GM19099 (cell line): ENCODE results near the gene MS4A10.

Experiments used
- POLR2A ChIP-seq: IDR thresholded peaks from 3 replicates; pipeline ENCODE4 v1.6.1; 2011; ENCODE audit warnings: low read depth; ENCODE audit not compliant: insufficient read length; ENCODE audit errors: extremely low read depth

MS4A10 gene

DNA sequence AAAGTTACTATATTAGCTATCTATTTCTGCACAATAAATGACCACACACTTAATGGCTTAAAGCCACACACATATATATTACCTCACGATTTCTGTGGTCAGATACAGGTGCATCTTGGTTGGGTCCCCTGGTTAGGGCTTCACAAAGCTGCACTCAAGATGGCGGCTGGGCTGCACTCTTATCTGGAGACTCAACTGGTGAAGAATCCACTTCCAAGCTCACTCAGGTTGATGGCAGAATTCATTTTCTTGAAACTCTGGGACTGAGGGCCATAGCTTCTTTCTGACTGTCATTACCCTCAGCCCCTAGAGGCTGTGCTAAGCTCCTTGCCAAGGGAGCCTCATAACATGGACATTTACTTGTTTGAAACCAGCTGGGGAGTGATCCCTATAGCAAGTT is 5.1 kb upstream of the MS4A10 start:
- TF ChIP-seq POLR2A = no peak

GRCh38 chr11:60780774-60781173 is 4.4 kb upstream of the MS4A10 start:
- TF ChIP-seq POLR2A = no peak

GRCh38 chr11:60781286-60781980 is 3.7 kb upstream of the MS4A10 start:
- TF ChIP-seq POLR2A = no peak

- no peak for TF ChIP-seq POLR2A
Measured at GRCh38 chr11:60781981-60782316, 3.2 kb upstream of the MS4A10 start.

- no peak for TF ChIP-seq POLR2A
Measured at GRCh38 chr11:60782393-60783140, 2.6 kb upstream of the MS4A10 start.

GRCh38 chr11:60783141-60783484 is 2.0 kb upstream of the MS4A10 start:
- TF ChIP-seq POLR2A = no peak

DNA sequence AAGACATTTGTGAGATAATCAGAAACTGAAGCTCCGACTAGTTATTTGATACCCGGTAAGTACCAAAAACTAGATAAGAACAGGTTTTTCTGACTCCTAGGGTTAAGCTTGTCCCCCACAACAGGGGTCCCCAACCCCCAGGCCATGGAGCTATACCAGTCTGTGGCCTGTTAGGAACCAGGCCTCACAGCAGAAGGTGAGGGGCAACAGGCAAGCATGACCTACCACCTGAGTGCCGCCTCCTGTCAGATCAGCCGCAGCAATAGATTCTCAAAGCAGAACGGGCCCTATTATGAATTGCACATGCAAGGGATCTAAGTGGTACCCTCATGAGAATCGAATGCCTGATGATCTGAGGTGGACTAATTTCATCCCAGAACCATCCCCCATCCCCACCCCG is 1.2 kb upstream of the MS4A10 start:
- TF ChIP-seq POLR2A = no peak

DNA sequence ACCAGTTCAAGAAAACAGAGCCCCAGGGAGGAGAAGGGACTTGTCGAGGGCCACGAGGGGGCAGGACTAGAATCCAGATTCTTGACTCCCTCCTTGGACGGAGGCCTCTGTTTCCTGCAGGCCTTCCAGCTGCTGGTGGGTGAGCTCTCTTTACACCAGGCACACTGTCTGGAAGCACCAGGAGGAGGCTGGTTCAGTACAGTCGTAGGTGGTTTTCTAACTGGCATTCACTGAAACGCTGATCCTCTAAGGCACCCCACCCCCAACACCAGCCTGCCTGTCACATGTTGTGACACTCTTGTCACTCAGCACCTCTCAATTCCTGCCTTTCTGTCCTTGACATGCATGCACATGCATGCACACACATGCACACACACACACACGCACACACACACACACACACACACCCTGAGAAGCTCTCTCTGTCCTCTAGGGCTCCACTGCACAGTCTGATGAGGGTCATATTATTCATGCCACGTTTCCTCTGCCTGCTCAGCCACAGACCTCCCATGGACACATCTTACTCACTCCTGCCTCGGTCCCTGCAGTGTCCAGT is 751 bp downstream of the MS4A10 start:
- no peak for TF ChIP-seq POLR2A

- TF ChIP-seq POLR2A = no peak
Measured at GRCh38 chr11:60786811-60787567, 1.9 kb downstream of the MS4A10 start.

- TF ChIP-seq POLR2A = no peak
Measured at GRCh38 chr11:60788401-60789125, 3.4 kb downstream of the MS4A10 start.

- TF ChIP-seq POLR2A = no peak
Measured at GRCh38 chr11:60790726-60791125, 5.6 kb downstream of the MS4A10 start.

DNA sequence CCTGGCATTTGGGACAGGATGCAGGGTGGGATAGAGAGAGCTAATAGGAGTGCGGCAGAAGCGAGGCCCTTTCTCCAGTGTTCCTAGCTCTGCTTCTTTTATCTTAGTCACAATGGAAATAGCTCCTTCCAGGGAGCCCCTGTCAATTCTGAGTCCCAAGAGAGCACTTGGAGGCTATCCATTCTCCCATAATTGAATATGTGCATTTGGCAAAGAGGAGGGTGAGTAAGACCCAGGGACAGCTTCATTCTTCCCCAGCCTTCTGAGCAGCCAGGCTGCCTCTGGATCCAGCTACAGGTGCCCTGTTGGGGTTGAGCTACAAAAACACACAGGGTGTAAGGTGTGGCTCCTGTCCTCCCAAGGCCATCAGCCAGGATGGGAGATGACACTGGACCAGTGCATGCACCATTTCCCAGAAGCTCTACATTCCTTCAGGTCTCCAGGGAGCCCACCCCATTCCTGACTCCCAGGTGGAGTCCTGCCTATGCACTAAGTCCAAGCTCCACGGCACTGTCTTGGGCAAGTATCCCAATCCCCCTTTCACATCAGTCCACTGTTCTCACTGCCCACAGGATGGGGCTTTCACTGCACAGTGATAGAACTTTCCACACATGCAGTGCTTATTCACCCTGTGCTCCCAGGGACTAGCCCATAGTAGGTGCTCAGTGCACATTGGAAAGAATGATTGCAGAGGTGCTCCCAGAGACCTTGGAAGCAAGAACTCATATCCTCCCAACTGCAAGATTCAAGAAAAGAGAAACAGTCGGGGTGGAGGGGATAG is 6.2 kb downstream of the MS4A10 start:
- no peak for TF ChIP-seq POLR2A

DNA sequence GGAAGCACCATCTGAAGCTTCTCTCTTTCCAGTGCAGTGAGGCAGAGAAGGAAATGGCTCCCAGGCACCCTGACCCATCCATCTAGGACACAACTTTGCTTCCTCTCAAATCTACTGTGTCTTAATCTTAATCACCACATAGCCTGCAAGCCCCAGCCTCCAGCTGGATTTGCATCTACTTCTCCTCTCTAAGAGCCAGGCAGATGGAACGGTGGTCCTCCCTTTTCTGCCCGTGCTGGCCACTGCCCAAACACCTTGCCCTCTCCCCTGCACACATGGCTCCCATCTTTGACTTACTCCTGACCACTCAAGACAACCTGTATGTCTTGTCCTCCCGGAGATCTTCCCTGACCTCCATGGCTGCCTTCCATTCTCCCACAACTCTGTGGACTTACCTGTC is 7.4 kb downstream of the MS4A10 start:
- TF ChIP-seq POLR2A = no peak

DNA sequence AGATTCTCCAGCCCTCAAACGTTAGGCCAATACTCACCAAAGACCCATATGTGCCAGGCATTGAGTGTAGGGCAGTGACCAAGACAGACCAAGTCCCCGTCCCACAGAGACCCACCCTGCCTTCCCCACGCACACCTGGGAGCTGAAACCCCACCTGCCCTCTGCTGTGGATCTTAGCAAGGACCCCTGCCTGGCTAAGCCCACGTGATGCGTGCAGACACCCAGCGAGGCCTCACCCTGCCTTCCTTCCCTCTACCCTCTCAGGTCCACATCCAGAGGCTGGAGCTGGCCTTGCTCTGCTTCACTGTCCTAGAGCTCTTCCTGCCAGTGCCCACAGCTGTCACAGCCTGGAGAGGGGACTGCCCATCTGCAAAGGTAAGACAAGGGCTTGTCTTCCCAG is 10.2 kb downstream of the MS4A10 start:
- no peak for TF ChIP-seq POLR2A
